ENCODE measurements around the gene MEF2D.

The MEF2D gene

DNA sequence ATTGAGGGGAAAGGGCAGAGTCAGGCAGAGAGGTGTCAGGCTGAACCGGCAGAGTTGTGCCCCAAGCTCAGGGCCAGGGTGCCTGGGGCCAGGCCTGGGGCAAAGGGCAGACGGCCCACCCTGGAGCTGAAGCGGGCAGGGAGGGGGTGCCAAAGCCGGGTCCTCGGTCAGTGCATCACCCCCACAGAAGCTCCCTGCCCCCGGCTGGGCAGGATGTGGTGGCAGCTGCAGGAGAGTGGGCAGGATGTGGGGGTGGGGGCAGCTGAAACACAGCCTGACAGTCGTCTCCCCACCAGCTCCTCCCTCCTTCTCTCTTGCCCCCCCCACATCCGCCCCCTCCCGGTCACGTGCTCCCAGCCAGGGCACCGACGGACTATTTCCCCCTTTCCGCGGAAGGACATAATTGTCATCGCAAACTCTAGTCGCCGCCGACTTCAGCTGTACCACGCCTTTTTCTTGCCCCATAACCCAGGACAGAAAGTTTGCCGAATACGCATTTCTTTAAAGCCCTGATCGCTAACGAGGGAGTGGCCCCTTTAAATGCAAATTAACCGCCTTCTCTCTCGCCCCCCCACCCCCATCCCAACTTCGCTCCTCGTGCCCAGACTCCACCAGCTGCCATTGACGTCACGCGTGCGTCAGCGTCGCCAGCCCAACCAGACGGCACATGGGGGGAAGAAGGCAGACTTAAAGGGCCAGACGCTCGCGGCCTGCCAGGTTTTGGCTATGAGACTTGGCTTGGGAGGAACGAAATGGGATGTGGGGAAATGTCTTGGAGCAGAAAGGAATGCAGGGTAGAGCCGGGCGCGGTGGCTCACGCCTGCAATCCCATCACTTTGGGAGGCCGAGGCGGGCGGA lies 4.5 kb upstream of the MEF2D start:
- Histone ChIP-seq H3K4me3 (ENCODE audit: insufficient read length, low read depth) (peak overlapping the region; percentile 31), H3K9me3 (ENCODE audit: insufficient read depth, low read length) (peaks cover 11% of the 10 kb centered on the region; the same call in 1 of the 2 replicates), H3K9ac (ENCODE audit: insufficient read length, low read depth) (peak overlapping the region; percentile 57), H3K27me3 (ENCODE audit: insufficient read depth, insufficient read length) (peaks cover 2% of the 10 kb centered on the region), H3K36me3 (ENCODE audit: insufficient read depth, insufficient read length, low read length) (no peaks in the 10 kb centered on the region), H3K4me1 (ENCODE audit: insufficient read depth, insufficient read length) (peaks cover 14% of the 10 kb centered on the region)
- DNase-seq (ENCODE audit: low read depth, low spot score), result peak; percentile 99
- no peak for TF ChIP-seq SUZ12 (IDR thresholded peaks at IDR 0.05; ENCODE audit: extremely low read depth, insufficient read depth, insufficient read length)
- no peak for TF ChIP-seq ZNF274 (IDR thresholded peaks at IDR 0.05; ENCODE audit: low read depth, low read length)
- no peak for TF ChIP-seq YY1 (IDR thresholded peaks at IDR 0.05; ENCODE audit: insufficient read depth, insufficient read length)

DNA sequence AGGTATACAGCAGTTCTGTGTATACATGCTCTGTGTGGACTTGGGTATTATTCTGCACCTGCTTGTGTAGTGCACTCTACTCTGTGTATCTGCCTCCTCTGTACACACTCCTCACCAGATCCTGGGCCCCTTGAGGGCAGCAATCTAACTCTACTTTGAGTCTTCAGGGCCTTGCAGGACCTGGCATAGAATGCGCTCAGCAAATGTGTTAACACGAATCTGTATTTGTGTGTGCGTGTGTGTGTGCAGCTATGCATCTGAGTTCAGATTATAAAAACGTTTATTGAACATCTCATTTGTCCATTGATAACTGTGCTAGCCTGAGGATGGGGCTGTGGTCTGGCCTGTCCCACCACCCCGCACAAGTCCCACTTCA lies 3.9 kb upstream of the MEF2D start:
- Histone ChIP-seq H3K4me3 (ENCODE audit: insufficient read length, low read depth) (peak overlapping the region; percentile 31), H3K4me1 (ENCODE audit: insufficient read depth, insufficient read length) (peaks cover 11% of the 10 kb centered on the region), H3K36me3 (ENCODE audit: insufficient read depth, insufficient read length, low read length) (no peaks in the 10 kb centered on the region), H3K9me3 (ENCODE audit: insufficient read depth, low read length) (peaks cover 11% of the 10 kb centered on the region; the same call in 1 of the 2 replicates), H3K9ac (ENCODE audit: insufficient read length, low read depth) (peak overlapping the region; percentile 57), H3K27me3 (ENCODE audit: insufficient read depth, insufficient read length) (no peaks in the 10 kb centered on the region)
- TF ChIP-seq YY1 (IDR thresholded peaks at IDR 0.05; ENCODE audit: insufficient read depth, insufficient read length), result no peak
- no peak for TF ChIP-seq SUZ12 (IDR thresholded peaks at IDR 0.05; ENCODE audit: extremely low read depth, insufficient read depth, insufficient read length)
- no peak for TF ChIP-seq ZNF274 (IDR thresholded peaks at IDR 0.05; ENCODE audit: low read depth, low read length)
- DNase-seq (ENCODE audit: low read depth, low spot score), result no peak

DNA sequence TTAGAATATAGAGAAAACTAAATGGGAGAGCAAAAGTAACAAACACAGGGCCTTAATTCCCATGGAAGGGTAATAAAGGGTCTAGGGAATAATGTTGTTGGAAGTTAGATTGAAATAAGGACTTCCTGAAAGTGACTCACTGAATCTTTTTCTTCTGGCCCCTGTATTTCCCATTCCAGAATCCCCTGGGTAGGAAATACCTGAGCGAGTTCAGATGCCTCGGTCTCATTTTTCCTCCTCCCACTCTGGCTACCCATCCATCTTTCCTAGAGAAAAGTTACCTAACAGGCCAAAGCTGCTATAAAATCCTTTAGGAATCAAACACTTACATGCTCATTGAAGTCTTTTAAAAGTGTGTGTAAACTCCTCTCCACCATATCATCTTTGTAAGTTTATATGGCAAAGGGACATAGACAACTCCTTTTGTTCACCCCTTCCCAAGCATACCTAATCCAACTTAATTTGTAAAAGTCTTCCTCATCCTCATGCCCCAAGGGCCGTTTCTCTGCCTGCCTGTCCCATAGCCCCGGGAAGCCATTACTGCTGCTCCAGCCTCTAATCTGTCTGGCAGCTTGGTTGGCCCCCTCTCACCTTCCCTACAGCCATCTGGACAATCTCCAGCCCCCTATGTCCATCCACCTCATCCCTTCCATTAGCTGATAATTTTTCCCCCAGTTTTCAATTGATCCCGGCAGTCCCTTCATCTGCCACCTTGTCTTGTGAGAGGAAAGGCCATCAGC lies 3.3 kb upstream of the MEF2D start:
- Histone ChIP-seq H3K9ac (ENCODE audit: insufficient read length, low read depth) (peak overlapping the region; percentile 57), H3K9me3 (ENCODE audit: insufficient read depth, low read length) (peaks cover 11% of the 10 kb centered on the region; the same call in 1 of the 2 replicates), H3K4me1 (ENCODE audit: insufficient read depth, insufficient read length) (peaks cover 16% of the 10 kb centered on the region), H3K4me3 (ENCODE audit: insufficient read length, low read depth) (no peak overlapping the region), H3K36me3 (ENCODE audit: insufficient read depth, insufficient read length, low read length) (no peaks in the 10 kb centered on the region), H3K27me3 (ENCODE audit: insufficient read depth, insufficient read length) (no peaks in the 10 kb centered on the region)
- TF ChIP-seq SUZ12 (IDR thresholded peaks at IDR 0.05; ENCODE audit: extremely low read depth, insufficient read depth, insufficient read length), result no peak
- no peak for TF ChIP-seq YY1 (IDR thresholded peaks at IDR 0.05; ENCODE audit: insufficient read depth, insufficient read length)
- no peak for TF ChIP-seq ZNF274 (IDR thresholded peaks at IDR 0.05; ENCODE audit: low read depth, low read length)
- DNase-seq (ENCODE audit: low read depth, low spot score), result no peak

DNA sequence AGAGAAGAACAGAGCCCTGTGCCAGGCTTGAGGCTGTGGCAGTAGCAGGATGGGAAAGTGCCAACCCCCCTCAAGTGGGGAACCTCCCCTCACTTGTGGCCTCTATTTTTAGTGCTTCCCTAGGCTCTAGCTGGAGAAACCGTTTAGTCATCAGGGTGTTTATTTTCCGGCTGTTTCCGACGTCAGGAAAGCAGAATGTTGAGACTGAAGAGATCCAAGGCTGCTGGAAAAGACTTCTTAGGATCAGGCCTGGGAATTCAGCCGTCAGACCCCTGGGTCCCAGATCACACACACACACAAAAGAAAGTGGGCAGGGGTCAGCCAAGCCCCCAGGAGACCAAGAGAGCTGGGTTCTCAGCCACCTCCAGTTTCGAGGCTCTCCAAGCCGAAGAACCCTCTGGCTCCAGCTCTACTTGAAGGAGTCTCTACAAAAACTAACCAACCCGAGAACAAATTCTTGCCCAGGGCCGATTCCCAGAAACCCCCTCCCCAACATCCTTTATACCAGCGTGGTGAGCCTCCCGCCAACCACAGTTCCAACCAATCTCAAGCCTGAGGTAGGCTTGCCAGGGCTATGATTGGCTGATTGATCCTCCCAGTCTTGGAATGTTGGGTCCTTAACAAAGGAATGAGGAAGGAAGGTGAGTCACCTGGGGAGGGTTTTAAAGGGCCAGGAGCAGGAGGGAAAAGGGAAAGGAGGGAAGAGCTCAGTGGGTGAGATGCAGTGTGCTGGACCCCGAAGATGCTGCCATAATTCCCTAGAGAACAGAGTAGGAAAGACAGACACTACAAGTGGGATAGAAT lies 2.5 kb upstream of the MEF2D start:
- H3K27me3 ChIP-seq (ENCODE audit: insufficient read depth, insufficient read length), result no peaks in the 10 kb centered on the region
- TF ChIP-seq YY1 (IDR thresholded peaks at IDR 0.05; ENCODE audit: insufficient read depth, insufficient read length) (no peak), SUZ12 (IDR thresholded peaks at IDR 0.05; ENCODE audit: extremely low read depth, insufficient read depth, insufficient read length) (no peak), ZNF274 (IDR thresholded peaks at IDR 0.05; ENCODE audit: low read depth, low read length) (no peak)
- no peaks in the 10 kb centered on the region for H3K36me3 ChIP-seq (ENCODE audit: insufficient read depth, insufficient read length, low read length)
- peaks cover 20% of the 10 kb centered on the region for H3K4me1 ChIP-seq (ENCODE audit: insufficient read depth, insufficient read length)
- H3K9me3 ChIP-seq (ENCODE audit: insufficient read depth, low read length), result peaks cover 11% of the 10 kb centered on the region; the same call in 1 of the 2 replicates
- H3K4me3 ChIP-seq (ENCODE audit: insufficient read length, low read depth), result no peak overlapping the region
- H3K9ac ChIP-seq (ENCODE audit: insufficient read length, low read depth), result no peak overlapping the region
- DNase-seq (ENCODE audit: low read depth, low spot score), result peak; percentile 83

DNA sequence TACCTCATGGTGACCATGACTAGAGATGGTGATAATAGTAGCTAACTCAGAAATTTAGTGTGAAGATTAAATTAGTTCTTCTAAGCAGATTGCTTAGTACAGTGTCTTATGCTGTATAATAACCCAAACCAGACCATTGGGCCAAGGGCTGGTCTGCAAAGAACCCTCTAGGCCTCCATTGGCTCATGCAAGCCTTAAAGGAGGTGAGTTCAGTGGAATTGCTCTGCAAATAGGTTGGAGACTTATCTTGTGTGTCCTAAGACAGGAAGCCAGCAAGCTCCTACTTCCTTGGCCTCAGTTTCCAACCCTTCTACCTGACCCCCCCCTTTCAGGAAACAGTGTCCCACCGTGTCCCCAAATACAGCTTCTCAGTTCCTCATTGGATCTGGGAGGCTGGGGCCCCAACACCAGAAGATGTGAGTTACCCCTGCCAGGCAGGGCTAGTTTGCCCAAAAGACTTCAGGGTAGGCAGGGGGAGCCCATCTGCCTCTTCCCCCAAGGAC lies 1.9 kb upstream of the MEF2D start:
- H3K9me3 ChIP-seq (ENCODE audit: insufficient read depth, low read length), result peaks cover 11% of the 10 kb centered on the region; the same call in 1 of the 2 replicates
- peaks cover 3% of the 10 kb centered on the region for H3K36me3 ChIP-seq (ENCODE audit: insufficient read depth, insufficient read length, low read length)
- H3K4me3 ChIP-seq (ENCODE audit: insufficient read length, low read depth), result no peak overlapping the region
- no peak for DNase-seq (ENCODE audit: low read depth, low spot score)
- TF ChIP-seq ZNF274 (IDR thresholded peaks at IDR 0.05; ENCODE audit: low read depth, low read length), result no peak
- no peak for TF ChIP-seq SUZ12 (IDR thresholded peaks at IDR 0.05; ENCODE audit: extremely low read depth, insufficient read depth, insufficient read length)
- no peak for TF ChIP-seq YY1 (IDR thresholded peaks at IDR 0.05; ENCODE audit: insufficient read depth, insufficient read length)
- H3K9ac ChIP-seq (ENCODE audit: insufficient read length, low read depth), result no peak overlapping the region
- H3K27me3 ChIP-seq (ENCODE audit: insufficient read depth, insufficient read length), result no peaks in the 10 kb centered on the region
- peaks cover 24% of the 10 kb centered on the region for H3K4me1 ChIP-seq (ENCODE audit: insufficient read depth, insufficient read length)

DNA sequence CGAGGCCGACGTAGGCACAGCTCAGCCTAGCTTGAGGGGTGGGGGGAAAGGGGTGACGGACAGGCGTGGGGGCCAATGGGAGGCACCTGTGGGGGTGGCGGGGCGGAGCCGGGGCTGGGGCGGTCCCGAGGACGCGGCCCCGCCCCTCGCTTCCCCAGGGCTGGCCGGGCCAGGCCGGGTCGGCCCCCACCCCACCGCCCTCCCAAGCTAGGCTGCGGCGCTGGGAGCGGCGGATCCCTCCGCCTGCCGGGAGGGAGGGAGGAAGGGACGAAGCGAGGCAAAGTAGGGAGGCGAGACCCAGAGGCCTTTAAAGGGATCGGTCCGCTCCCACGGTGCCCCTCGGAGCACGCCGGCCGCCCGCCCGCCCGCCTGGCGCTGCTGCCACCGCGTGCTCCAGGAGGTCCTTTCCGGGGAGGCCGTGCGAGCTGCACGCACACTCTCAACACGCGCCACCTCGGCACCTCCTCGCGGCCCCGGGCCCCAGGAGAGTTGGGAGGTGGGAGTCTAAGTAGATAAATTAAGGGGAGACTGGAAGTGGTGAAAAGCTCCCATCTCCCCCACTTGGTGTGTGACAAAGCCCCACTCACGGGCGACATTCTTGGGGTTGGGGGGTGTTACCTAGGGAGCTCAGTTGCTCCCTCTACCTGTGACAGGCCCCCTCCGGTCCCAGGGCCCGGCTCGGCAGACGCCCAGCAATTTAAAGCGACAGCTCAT lies 375 bp upstream of the MEF2D start:
- TF ChIP-seq YY1 (IDR thresholded peaks at IDR 0.05; ENCODE audit: insufficient read depth, insufficient read length), result peak; percentile 26
- TF ChIP-seq SUZ12 (IDR thresholded peaks at IDR 0.05; ENCODE audit: extremely low read depth, insufficient read depth, insufficient read length), result no peak
- Histone ChIP-seq H3K9me3 (ENCODE audit: insufficient read depth, low read length) (peaks cover 11% of the 10 kb centered on the region; the same call in 1 of the 2 replicates), H3K9ac (ENCODE audit: insufficient read length, low read depth) (peak overlapping the region; percentile 84), H3K36me3 (ENCODE audit: insufficient read depth, insufficient read length, low read length) (peaks cover 4% of the 10 kb centered on the region), H3K4me3 (ENCODE audit: insufficient read length, low read depth) (peak overlapping the region; percentile 89), H3K4me1 (ENCODE audit: insufficient read depth, insufficient read length) (peaks cover 37% of the 10 kb centered on the region), H3K27me3 (ENCODE audit: insufficient read depth, insufficient read length) (no peaks in the 10 kb centered on the region)
- DNase-seq (ENCODE audit: low read depth, low spot score), result peak; percentile 95

Data from NT2/D1 (cell line).